SK-N-SH treated with all-trans-retinoic acid at 6 μM for 48 hours (cell line): ENCODE data around the gene ZSCAN10.

Experiments used
- ATAC-seq: fragments of 200-7000 bp; cut with Tn5 transposase; 3 replicates; pipeline ENCODE4 v1.9.1; 2020; ENCODE audit warnings: mild to moderate bottlenecking, moderate library complexity
- ARNTL ChIP-seq: fragments of 450-650 bp; formaldehyde crosslinking; IDR thresholded peaks from 2 replicates; pipeline ENCODE4 v1.5.0; 2020; ENCODE audit warnings: low read depth, mild to moderate bottlenecking, moderate library complexity, borderline replicate concordance
- BACH2 ChIP-seq: fragments of 250-450 bp; sonication (Bioruptor Pico); IDR thresholded peaks from 2 replicates; pipeline ENCODE4 v1.9.0; 2021; ENCODE audit warnings: mild to moderate bottlenecking, borderline replicate concordance
- ESRRG ChIP-seq: fragments of 250-450 bp; sonication (Bioruptor Pico); IDR thresholded peaks from 2 replicates; pipeline ENCODE4 v1.6.1; 2021; ENCODE audit warnings: mild to moderate bottlenecking
- GLIS3 ChIP-seq: fragments of 250-450 bp; sonication (Bioruptor Pico); IDR thresholded peaks from 2 replicates; pipeline ENCODE4 v1.5.0; 2020; ENCODE audit warnings: mild to moderate bottlenecking, moderate library complexity
- ISL1 ChIP-seq: fragments of 250-450 bp; sonication (Bioruptor Pico); IDR thresholded peaks from 2 replicates; pipeline ENCODE4 v2.1.2; 2022; ENCODE audit warnings: mild to moderate bottlenecking, moderate library complexity
- OSR1 ChIP-seq: fragments of 250-450 bp; sonication (Bioruptor Pico); IDR thresholded peaks from 2 replicates; pipeline ENCODE4 v1.8.0; 2022; ENCODE audit warnings: moderate library complexity, mild to moderate bottlenecking, inconsistent platforms
- PPARA ChIP-seq: fragments of 250-450 bp; sonication (Bioruptor Pico); IDR thresholded peaks from 2 replicates; pipeline ENCODE4 v1.5.0; 2020; ENCODE audit warnings: mild to moderate bottlenecking, borderline replicate concordance
- RARB ChIP-seq: fragments of 250-450 bp; sonication (Bioruptor Pico); IDR thresholded peaks from 2 replicates; pipeline ENCODE4 v1.8.0; 2021; ENCODE audit warnings: mild to moderate bottlenecking, moderate library complexity
- SNAI2 ChIP-seq: fragments of 250-450 bp; sonication (Bioruptor Pico); IDR thresholded peaks from 2 replicates; pipeline ENCODE4 v1.5.0; 2020; ENCODE audit warnings: mild to moderate bottlenecking, moderate library complexity
- TCF4 ChIP-seq: fragments of 250-450 bp; sonication (Bioruptor Pico); IDR thresholded peaks from 2 replicates; pipeline ENCODE4 v1.8.0; 2021; ENCODE audit warnings: mild to moderate bottlenecking, moderate library complexity, borderline replicate concordance
- TOX ChIP-seq: fragments of 250-450 bp; sonication (Bioruptor Pico); IDR thresholded peaks from 2 replicates; pipeline ENCODE4 v1.8.0; 2021; ENCODE audit warnings: mild to moderate bottlenecking, moderate library complexity, borderline replicate concordance
- ZFP3 ChIP-seq: fragments of 250-450 bp; sonication (Bioruptor Pico); IDR thresholded peaks from 2 replicates; pipeline ENCODE4 v1.5.0; 2020; ENCODE audit warnings: mild to moderate bottlenecking, moderate library complexity
- ZFP30 ChIP-seq: fragments of 450-650 bp; formaldehyde crosslinking; IDR thresholded peaks from 2 replicates; pipeline ENCODE4 v1.5.0; 2022; ENCODE audit warnings: mild to moderate bottlenecking, moderate library complexity
- ZNF565 ChIP-seq: fragments of 450-650 bp; formaldehyde crosslinking; conservative IDR thresholded peaks from 2 replicates; pipeline ENCODE4 v1.5.0; 2020; ENCODE audit warnings: low read depth, mild to moderate bottlenecking, moderate library complexity
- ZNF70 ChIP-seq: fragments of 450-650 bp; formaldehyde crosslinking; IDR thresholded peaks from 2 replicates; pipeline ENCODE4 v1.5.0; 2020; ENCODE audit warnings: mild to moderate bottlenecking, moderate library complexity
- ZNF8 ChIP-seq: fragments of 450-650 bp; formaldehyde crosslinking; IDR thresholded peaks from 2 replicates; pipeline ENCODE4 v1.5.0; 2020; ENCODE audit warnings: mild to moderate bottlenecking, moderate library complexity
- TF ChIP-seq, protein P1 (sequence below): fragments of 250-450 bp; sonication (Bioruptor Pico); IDR thresholded peaks from 2 replicates; pipeline ENCODE4 v1.5.1; 2021; ENCODE audit warnings: mild to moderate bottlenecking, moderate library complexity
- TF ChIP-seq, protein P2 (sequence below): fragments of 250-450 bp; sonication (Bioruptor Pico); IDR thresholded peaks from 2 replicates; pipeline ENCODE4 v1.8.0; 2020; ENCODE audit warnings: mild to moderate bottlenecking, moderate library complexity, borderline replicate concordance
- TF ChIP-seq, protein P3 (sequence below): fragments of 250-450 bp; sonication (Bioruptor Pico); IDR thresholded peaks from 2 replicates; pipeline ENCODE4 v1.8.0; 2021; ENCODE audit warnings: low read depth, mild to moderate bottlenecking, moderate library complexity, borderline replicate concordance
- TF ChIP-seq, protein P4 (sequence below): fragments of 250-450 bp; sonication (Bioruptor Pico); IDR thresholded peaks from 2 replicates; pipeline ENCODE4 v1.5.1; 2020; ENCODE audit warnings: low read depth, mild to moderate bottlenecking, moderate library complexity
- TF ChIP-seq, protein P5 (sequence below): fragments of 250-450 bp; sonication (Bioruptor Pico); IDR thresholded peaks from 2 replicates; pipeline ENCODE4 v1.5.0; 2020; ENCODE audit warnings: mild to moderate bottlenecking, moderate library complexity

The ZSCAN10 gene

GRCh38 chr16:3145660-3146059, 46.6 kb upstream of the ZSCAN10 start:
- TF ChIP-seq ISL1 (CRISPR knock-in tag) = no peak
- no peak for TF ChIP-seq ESRRG
- no peak for TF ChIP-seq PPARA (CRISPR knock-in tag)
- TF ChIP-seq SNAI2 = no peak
- TF ChIP-seq, protein P1, sequence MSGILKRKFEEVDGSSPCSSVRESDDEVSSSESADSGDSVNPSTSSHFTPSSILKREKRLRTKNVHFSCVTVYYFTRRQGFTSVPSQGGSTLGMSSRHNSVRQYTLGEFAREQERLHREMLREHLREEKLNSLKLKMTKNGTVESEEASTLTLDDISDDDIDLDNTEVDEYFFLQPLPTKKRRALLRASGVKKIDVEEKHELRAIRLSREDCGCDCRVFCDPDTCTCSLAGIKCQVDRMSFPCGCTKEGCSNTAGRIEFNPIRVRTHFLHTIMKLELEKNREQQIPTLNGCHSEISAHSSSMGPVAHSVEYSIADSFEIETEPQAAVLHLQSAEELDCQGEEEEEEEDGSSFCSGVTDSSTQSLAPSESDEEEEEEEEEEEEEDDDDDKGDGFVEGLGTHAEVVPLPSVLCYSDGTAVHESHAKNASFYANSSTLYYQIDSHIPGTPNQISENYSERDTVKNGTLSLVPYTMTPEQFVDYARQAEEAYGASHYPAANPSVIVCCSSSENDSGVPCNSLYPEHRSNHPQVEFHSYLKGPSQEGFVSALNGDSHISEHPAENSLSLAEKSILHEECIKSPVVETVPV (CRISPR knock-in tag) = no peak
- TF ChIP-seq, protein P2, sequence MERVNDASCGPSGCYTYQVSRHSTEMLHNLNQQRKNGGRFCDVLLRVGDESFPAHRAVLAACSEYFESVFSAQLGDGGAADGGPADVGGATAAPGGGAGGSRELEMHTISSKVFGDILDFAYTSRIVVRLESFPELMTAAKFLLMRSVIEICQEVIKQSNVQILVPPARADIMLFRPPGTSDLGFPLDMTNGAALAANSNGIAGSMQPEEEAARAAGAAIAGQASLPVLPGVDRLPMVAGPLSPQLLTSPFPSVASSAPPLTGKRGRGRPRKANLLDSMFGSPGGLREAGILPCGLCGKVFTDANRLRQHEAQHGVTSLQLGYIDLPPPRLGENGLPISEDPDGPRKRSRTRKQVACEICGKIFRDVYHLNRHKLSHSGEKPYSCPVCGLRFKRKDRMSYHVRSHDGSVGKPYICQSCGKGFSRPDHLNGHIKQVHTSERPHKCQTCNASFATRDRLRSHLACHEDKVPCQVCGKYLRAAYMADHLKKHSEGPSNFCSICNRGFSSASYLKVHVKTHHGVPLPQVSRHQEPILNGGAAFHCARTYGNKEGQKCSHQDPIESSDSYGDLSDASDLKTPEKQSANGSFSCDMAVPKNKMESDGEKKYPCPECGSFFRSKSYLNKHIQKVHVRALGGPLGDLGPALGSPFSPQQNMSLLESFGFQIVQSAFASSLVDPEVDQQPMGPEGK = no peak
- no peak for TF ChIP-seq ZFP30 (CRISPR knock-in tag)
- TF ChIP-seq, protein P3, sequence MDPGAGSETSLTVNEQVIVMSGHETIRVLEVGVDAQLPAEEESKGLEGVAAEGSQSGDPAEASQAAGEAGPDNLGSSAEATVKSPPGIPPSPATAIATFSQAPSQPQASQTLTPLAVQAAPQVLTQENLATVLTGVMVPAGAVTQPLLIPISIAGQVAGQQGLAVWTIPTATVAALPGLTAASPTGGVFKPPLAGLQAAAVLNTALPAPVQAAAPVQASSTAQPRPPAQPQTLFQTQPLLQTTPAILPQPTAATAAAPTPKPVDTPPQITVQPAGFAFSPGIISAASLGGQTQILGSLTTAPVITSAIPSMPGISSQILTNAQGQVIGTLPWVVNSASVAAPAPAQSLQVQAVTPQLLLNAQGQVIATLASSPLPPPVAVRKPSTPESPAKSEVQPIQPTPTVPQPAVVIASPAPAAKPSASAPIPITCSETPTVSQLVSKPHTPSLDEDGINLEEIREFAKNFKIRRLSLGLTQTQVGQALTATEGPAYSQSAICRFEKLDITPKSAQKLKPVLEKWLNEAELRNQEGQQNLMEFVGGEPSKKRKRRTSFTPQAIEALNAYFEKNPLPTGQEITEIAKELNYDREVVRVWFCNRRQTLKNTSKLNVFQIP (CRISPR knock-in tag) = no peak
- TF ChIP-seq, protein P4, sequence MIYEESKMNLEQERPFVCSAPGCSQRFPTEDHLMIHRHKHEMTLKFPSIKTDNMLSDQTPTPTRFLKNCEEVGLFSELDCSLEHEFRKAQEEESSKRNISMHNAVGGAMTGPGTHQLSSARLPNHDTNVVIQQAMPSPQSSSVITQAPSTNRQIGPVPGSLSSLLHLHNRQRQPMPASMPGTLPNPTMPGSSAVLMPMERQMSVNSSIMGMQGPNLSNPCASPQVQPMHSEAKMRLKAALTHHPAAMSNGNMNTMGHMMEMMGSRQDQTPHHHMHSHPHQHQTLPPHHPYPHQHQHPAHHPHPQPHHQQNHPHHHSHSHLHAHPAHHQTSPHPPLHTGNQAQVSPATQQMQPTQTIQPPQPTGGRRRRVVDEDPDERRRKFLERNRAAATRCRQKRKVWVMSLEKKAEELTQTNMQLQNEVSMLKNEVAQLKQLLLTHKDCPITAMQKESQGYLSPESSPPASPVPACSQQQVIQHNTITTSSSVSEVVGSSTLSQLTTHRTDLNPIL (CRISPR knock-in tag) = no peak
- no peak for TF ChIP-seq GLIS3 (CRISPR knock-in tag)
- no peak for TF ChIP-seq RARB
- TF ChIP-seq TOX (CRISPR knock-in tag) = no peak
- no peak for TF ChIP-seq BACH2
- no peak for TF ChIP-seq TCF4 (CRISPR knock-in tag)
- TF ChIP-seq ZNF565 (CRISPR knock-in tag) = no peak
- TF ChIP-seq, protein P5, sequence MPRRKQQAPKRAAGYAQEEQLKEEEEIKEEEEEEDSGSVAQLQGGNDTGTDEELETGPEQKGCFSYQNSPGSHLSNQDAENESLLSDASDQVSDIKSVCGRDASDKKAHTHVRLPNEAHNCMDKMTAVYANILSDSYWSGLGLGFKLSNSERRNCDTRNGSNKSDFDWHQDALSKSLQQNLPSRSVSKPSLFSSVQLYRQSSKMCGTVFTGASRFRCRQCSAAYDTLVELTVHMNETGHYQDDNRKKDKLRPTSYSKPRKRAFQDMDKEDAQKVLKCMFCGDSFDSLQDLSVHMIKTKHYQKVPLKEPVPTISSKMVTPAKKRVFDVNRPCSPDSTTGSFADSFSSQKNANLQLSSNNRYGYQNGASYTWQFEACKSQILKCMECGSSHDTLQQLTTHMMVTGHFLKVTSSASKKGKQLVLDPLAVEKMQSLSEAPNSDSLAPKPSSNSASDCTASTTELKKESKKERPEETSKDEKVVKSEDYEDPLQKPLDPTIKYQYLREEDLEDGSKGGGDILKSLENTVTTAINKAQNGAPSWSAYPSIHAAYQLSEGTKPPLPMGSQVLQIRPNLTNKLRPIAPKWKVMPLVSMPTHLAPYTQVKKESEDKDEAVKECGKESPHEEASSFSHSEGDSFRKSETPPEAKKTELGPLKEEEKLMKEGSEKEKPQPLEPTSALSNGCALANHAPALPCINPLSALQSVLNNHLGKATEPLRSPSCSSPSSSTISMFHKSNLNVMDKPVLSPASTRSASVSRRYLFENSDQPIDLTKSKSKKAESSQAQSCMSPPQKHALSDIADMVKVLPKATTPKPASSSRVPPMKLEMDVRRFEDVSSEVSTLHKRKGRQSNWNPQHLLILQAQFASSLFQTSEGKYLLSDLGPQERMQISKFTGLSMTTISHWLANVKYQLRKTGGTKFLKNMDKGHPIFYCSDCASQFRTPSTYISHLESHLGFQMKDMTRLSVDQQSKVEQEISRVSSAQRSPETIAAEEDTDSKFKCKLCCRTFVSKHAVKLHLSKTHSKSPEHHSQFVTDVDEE (CRISPR knock-in tag) = no peak
- TF ChIP-seq ZNF8 (CRISPR knock-in tag) = no peak
- TF ChIP-seq OSR1 (CRISPR knock-in tag) = no peak
- ATAC-seq = no peak

DNA sequence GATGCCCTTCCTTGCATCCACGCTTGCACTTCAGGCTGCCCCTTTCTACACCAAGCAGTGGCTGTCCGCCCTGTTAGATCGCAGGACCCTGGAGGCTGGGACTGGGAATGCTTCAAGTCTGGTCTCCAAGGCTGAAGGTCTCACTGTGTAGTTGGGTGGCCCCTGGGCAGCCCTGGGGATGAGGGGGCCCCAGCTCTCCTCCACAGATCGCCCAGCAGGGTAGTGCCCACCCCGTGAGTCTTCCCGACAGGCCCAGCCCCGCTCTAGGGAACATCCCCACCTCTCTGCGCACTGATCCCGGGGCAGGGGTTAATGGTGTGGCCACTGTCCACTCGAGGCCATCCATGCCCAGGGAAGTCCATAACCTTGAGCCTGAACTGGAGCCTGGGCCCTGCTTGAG, 46.1 kb upstream of the ZSCAN10 start:
- no peak for ATAC-seq
- TF ChIP-seq ZNF8 (CRISPR knock-in tag) (no peak), ZNF70 (CRISPR knock-in tag) (no peak), RARB (no peak), TOX (CRISPR knock-in tag) (no peak), GLIS3 (CRISPR knock-in tag) (no peak), ZFP3 (CRISPR knock-in tag) (no peak), BACH2 (no peak), SNAI2 (no peak), ISL1 (CRISPR knock-in tag) (no peak), OSR1 (CRISPR knock-in tag) (no peak), ARNTL (CRISPR knock-in tag) (no peak), ZNF565 (CRISPR knock-in tag) (no peak), TCF4 (CRISPR knock-in tag) (no peak), PPARA (CRISPR knock-in tag) (no peak)
- TF ChIP-seq, protein P4 (CRISPR knock-in tag) = no peak
- TF ChIP-seq, protein P3 (CRISPR knock-in tag) = no peak
- TF ChIP-seq, protein P5 (CRISPR knock-in tag) = no peak
- TF ChIP-seq, protein P1 (CRISPR knock-in tag) = no peak
- TF ChIP-seq, all 23 proteins: peak for 0
